Hepatocyte (in vitro differentiated cells): Measurements from ENCODE around the gene NUP133.
"Not testable (repeated sequence)": the region's sequence is repeated elsewhere in the genome, so short reads cannot be mapped to it uniquely, and the experiment has no call there.

Experiments
- EZH2phosphoT487 ChIP-seq: fragments of 200-600 bp; sonication (generic); IDR thresholded peaks from one replicate; pipeline ENCODE4 v1.6.1; 2018; ENCODE audit warnings: antibody characterized with exemption, mild to moderate bottlenecking, low read depth, moderate library complexity; ENCODE audit not compliant: unreplicated experiment, severe bottlenecking
- TF ChIP-seq, protein P1 (sequence below): fragments of 200-600 bp; sonication (generic); IDR thresholded peaks from 2 replicates; pipeline ENCODE4 v1.5.1; 2016; ENCODE audit warnings: antibody characterized with exemption, mild to moderate bottlenecking; ENCODE audit not compliant: poor library complexity

DNA sequence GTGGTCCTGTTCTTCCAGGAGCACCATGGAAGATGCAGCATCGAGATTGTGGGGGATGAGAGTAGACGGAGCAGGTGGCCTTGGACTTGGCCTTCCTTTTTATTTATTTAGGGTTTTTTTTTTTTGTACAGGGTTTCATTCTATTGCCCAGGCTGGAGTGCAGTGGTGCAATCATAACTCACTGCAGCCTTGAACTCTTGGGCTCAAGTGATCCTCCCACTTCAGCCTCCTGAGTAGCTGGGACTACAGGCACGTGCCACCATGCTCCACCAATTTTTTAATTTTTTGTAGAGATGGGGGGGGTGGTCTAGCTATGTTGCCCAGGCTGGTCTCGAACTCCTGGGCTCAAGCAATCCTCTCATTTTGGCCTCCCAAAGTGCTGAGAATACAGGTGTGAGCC is 105.8 kb downstream of the NUP133 start:
- not testable (repeated sequence) for TF ChIP-seq EZH2phosphoT487
- TF ChIP-seq, protein P1, sequence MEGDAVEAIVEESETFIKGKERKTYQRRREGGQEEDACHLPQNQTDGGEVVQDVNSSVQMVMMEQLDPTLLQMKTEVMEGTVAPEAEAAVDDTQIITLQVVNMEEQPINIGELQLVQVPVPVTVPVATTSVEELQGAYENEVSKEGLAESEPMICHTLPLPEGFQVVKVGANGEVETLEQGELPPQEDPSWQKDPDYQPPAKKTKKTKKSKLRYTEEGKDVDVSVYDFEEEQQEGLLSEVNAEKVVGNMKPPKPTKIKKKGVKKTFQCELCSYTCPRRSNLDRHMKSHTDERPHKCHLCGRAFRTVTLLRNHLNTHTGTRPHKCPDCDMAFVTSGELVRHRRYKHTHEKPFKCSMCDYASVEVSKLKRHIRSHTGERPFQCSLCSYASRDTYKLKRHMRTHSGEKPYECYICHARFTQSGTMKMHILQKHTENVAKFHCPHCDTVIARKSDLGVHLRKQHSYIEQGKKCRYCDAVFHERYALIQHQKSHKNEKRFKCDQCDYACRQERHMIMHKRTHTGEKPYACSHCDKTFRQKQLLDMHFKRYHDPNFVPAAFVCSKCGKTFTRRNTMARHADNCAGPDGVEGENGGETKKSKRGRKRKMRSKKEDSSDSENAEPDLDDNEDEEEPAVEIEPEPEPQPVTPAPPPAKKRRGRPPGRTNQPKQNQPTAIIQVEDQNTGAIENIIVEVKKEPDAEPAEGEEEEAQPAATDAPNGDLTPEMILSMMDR: not testable (repeated sequence)
